CD4-positive, alpha-beta T cell (primary cell): Measurements from ENCODE around the gene MOSPD3. TPM values are rescaled to one million over a fixed set of nuclear protein-coding genes. Genes with fewer than 3 reads are reported as not detected.

Experiments used
- ATAC-seq: fragments of 200-7000 bp; cut with Tn5 transposase; one replicate; pipeline ENCODE4 v1.10.0; 2022; ENCODE audit warnings: mild to moderate bottlenecking; ENCODE audit not compliant: poor library complexity
- CTCF ChIA-PET: fragments of 350-600 bp; sonication (Branson Sonifier 250); formaldehyde crosslinking; loops from one replicate; lab custom pipeline; 2021; ENCODE audit warnings: antibody characterized with exemption, inconsistent platforms; lab: Charles Lee
- POLR2A ChIA-PET: fragments of 350-600 bp; sonication (Branson Sonifier 250); formaldehyde crosslinking; loops from one replicate; lab custom pipeline; 2021; ENCODE audit warnings: antibody characterized with exemption, inconsistent platforms; lab: Charles Lee
- DNase-seq, 14 experiments: peaks; one replicate each; pipeline ENCODE4 v3.0.0-alpha.2; 2013 to 2020; ENCODE audit warnings: mixed read lengths in 2 of 14
- H3K27ac ChIP-seq, 2 donors: one replicate each; pipeline versions ENCODE4 v1.5.1 to v1.7.0; 2013; ENCODE audit warnings: low read length in 2 of 2, low read depth in 1 of 2, mild to moderate bottlenecking in 1 of 2
- H3K27me3 ChIP-seq, 2 experiments: 1 replicate in 1 of 2; 2 replicates in 1 of 2; pipeline versions ENCODE4 v1.6.1 to v1.7.0; 2013; ENCODE audit warnings: low read length in 2 of 2, control low read depth in 1 of 2, mild to moderate bottlenecking in 1 of 2, moderate library complexity in 1 of 2; ENCODE audit not compliant: insufficient read depth in 2 of 2, control insufficient read depth in 1 of 2
- H3K36me3 ChIP-seq: one replicate; pipeline ENCODE4 v1.6.1; 2013; ENCODE audit warnings: low read length, control low read depth; ENCODE audit not compliant: insufficient read depth
- H3K4me1 ChIP-seq: one replicate; pipeline ENCODE4 v1.6.1; 2013; ENCODE audit warnings: low read length, control low read depth; ENCODE audit not compliant: insufficient read depth
- H3K4me3 ChIP-seq: one replicate; pipeline ENCODE4 v1.5.1; 2013; ENCODE audit warnings: mild to moderate bottlenecking, low read length, moderate library complexity
- H3K9me3 ChIP-seq, 2 experiments: 1 replicate in 1 of 2; 2 replicates in 1 of 2; pipeline versions ENCODE4 v1.6.1 to v1.7.0; 2013; ENCODE audit warnings: low read length in 2 of 2, mild to moderate bottlenecking in 2 of 2, control low read depth in 1 of 2, moderate library complexity in 1 of 2; ENCODE audit not compliant: control insufficient read depth in 1 of 2, insufficient read depth in 1 of 2
- H3K27ac Mint-ChIP-seq: one replicate; pipeline ENCODE4 v1.8.0; 2020; ENCODE audit warnings: mixed read lengths
- H3K27me3 Mint-ChIP-seq: one replicate; pipeline ENCODE4 v1.8.0; 2021; ENCODE audit warnings: mixed read lengths
- H3K36me3 Mint-ChIP-seq: one replicate; pipeline ENCODE4 v1.8.0; 2021; ENCODE audit warnings: low read depth, mixed read lengths
- H3K4me1 Mint-ChIP-seq: one replicate; pipeline ENCODE4 v1.8.0; 2021; ENCODE audit warnings: low read depth, mixed read lengths
- H3K4me3 Mint-ChIP-seq: one replicate; pipeline ENCODE4 v1.8.0; 2020; ENCODE audit warnings: mild to moderate bottlenecking, mixed read lengths
- H3K9me3 Mint-ChIP-seq: one replicate; pipeline ENCODE4 v1.8.0; 2020; ENCODE audit warnings: mixed read lengths
- CTCF ChIP-seq: fragments of 200-600 bp; IDR thresholded peaks from one replicate; pipeline ENCODE4 v1.8.0; 2022; ENCODE audit warnings: antibody characterized with exemption, mild to moderate bottlenecking
- intact Hi-C, 2 experiments: fragments of 100-400 bp; cut with DNase I in 1 of 2; cut with micrococcal nuclease in 1 of 2; formaldehyde crosslinking; loops; one replicate each; pipeline versions ENCODE4 v1.15.1 to v1.9.0; 2023 to 2025; cut with DNase I, micrococcal nuclease
- total RNA-seq, 174 experiments: library from RNA in 2 of 174; stranded (reverse) in 2 of 174; gene quantifications; one replicate each; pipeline ENCODE4 v1.2.3 and lab custom pipeline; 2021 to 2026

Gene MOSPD3
- total RNA-seq, 2 experiments from 2014 or later, result 8.5 to 10.9 TPM

- CTCF ChIA-PET, result interaction anchor here (1.9 kb wide), 1 partner anchor 10 kb away, joined by 5 read pairs; no protein-coding TSS in a partner anchor
- Histone ChIP-seq H3K27me3 (no peaks in the 10 kb centered on the region), H3K27ac (no peak overlapping the region), H3K4me3 (no peak overlapping the region), H3K36me3 (no peaks in the 10 kb centered on the region), H3K9me3 (no peaks in the 10 kb centered on the region), H3K4me1 (peaks cover 4% of the 10 kb centered on the region)
- peaks cover 3% of the 10 kb centered on the region for H3K4me1 Mint-ChIP-seq
- H3K27me3 Mint-ChIP-seq, result no peaks in the 10 kb centered on the region
- DNase-seq, result no peak
- TF ChIP-seq CTCF, result no peak
- H3K4me3 Mint-ChIP-seq, result no peak overlapping the region
- no peaks in the 10 kb centered on the region for H3K9me3 Mint-ChIP-seq
- H3K27ac Mint-ChIP-seq, result no peak overlapping the region
- no peak for ATAC-seq
- intact Hi-C loops, result no loop called here
- H3K36me3 Mint-ChIP-seq, result no peaks in the 10 kb centered on the region
- POLR2A ChIA-PET, result interaction anchor here (2.9 kb wide), 1 partner anchor 12 kb away, joined by 10 read pairs; the partner anchor contains the start of genes FBXO24 and LRCH4
Observed at GRCh38 chr7:100598425-100598824, 13.9 kb upstream of the MOSPD3 start.

- Mint-ChIP-seq H3K27ac (no peak overlapping the region), H3K4me3 (no peak overlapping the region), H3K36me3 (no peaks in the 10 kb centered on the region), H3K9me3 (no peaks in the 10 kb centered on the region), H3K27me3 (no peaks in the 10 kb centered on the region), H3K4me1 (peaks cover 12% of the 10 kb centered on the region)
- no peak for TF ChIP-seq CTCF
- intact Hi-C loops, result no loop called here
- CTCF ChIA-PET, result no interaction called here
- DNase-seq, result no peak
- ATAC-seq, result no peak
- Histone ChIP-seq H3K27me3 (no peaks in the 10 kb centered on the region), H3K27ac (no peak overlapping the region), H3K36me3 (no peaks in the 10 kb centered on the region), H3K4me1 (peaks cover 20% of the 10 kb centered on the region), H3K4me3 (no peak overlapping the region), H3K9me3 (no peaks in the 10 kb centered on the region)
- POLR2A ChIA-PET, result no interaction called here
Observed at GRCh38 chr7:100599911-100600729, 12.2 kb upstream of the MOSPD3 start.

- Histone ChIP-seq H3K9me3 (no peaks in the 10 kb centered on the region), H3K27me3 (no peaks in the 10 kb centered on the region), H3K36me3 (no peaks in the 10 kb centered on the region), H3K4me3 (no peak overlapping the region), H3K4me1 (peaks cover 26% of the 10 kb centered on the region), H3K27ac (no peak overlapping the region)
- ATAC-seq (no peak), DNase-seq (no peak)
- H3K9me3 Mint-ChIP-seq, result no peaks in the 10 kb centered on the region
- H3K27ac Mint-ChIP-seq, result no peak overlapping the region
- no peaks in the 10 kb centered on the region for H3K27me3 Mint-ChIP-seq
- no peak overlapping the region for H3K4me3 Mint-ChIP-seq
- H3K36me3 Mint-ChIP-seq, result no peaks in the 10 kb centered on the region
- H3K4me1 Mint-ChIP-seq, result peaks cover 16% of the 10 kb centered on the region
- ChIA-PET CTCF (no interaction called here), POLR2A (interaction anchor here (3.6 kb wide), 1 partner anchor 15 kb away, joined by 38 read pairs; the partner anchor contains the start of genes FBXO24 and LRCH4)
- TF ChIP-seq CTCF, result no peak
- intact Hi-C loops, result no loop called here
Observed at GRCh38 chr7:100600730-100601038, 11.7 kb upstream of the MOSPD3 start.
